Psoas muscle (tissue), 8 donors: ENCODE results near the gene ASB13. TPM values are rescaled to one million over a fixed set of nuclear protein-coding genes. Genes with fewer than 3 reads are reported as not detected.

Experiments
- ATAC-seq, 4 donors: fragments of 200-7000 bp; cut with Tn5 transposase; one replicate each; pipeline ENCODE4 v1.9.1; 2020; ENCODE audit warnings: moderate library complexity in 3 of 4, mild to moderate bottlenecking in 2 of 4
- DNase-seq, 2 donors: peaks; one replicate each; pipeline ENCODE4 v3.0.0-alpha.2; 2020
- H3K27ac ChIP-seq: fragments of 200-600 bp; one replicate; pipeline ENCODE4 v1.8.0; 2022
- H3K27me3 ChIP-seq, 3 donors: fragments of 200-600 bp in 1 of 3; one replicate each; pipeline versions ENCODE4 v1.6.1 to v1.8.0; 2013 to 2022; ENCODE audit warnings: low read length in 2 of 3, mild to moderate bottlenecking in 2 of 3, moderate library complexity in 1 of 3; ENCODE audit not compliant: insufficient read depth in 3 of 3
- H3K36me3 ChIP-seq, 2 donors: fragments of 200-600 bp in 1 of 2; one replicate each; pipeline versions ENCODE4 v1.6.1 to v1.8.0; 2013 to 2022; ENCODE audit warnings: low read depth in 1 of 2, mild to moderate bottlenecking in 1 of 2, moderate library complexity in 1 of 2; ENCODE audit not compliant: insufficient read depth in 1 of 2
- H3K4me1 ChIP-seq: fragments of 200-600 bp; one replicate; pipeline ENCODE4 v1.8.0; 2022
- H3K4me3 ChIP-seq: fragments of 200-600 bp; one replicate; pipeline ENCODE4 v1.8.0; 2022; ENCODE audit warnings: mild to moderate bottlenecking
- H3K9me3 ChIP-seq: fragments of 200-600 bp; one replicate; pipeline ENCODE4 v1.8.0; 2022
- CTCF ChIP-seq: fragments of 200-600 bp; IDR thresholded peaks from one replicate; pipeline ENCODE4 v1.8.0; 2022; ENCODE audit warnings: antibody characterized with exemption
- WGBS, 3 donors: extraction: QIAGEN DNeasy Blood & Tissue Kit; methylation state at CpG; one replicate each; pipeline versions ENCODE4 v1.1.6 to v1.1.7; 2013; 5-methylcytosine and 5-hydroxymethylcytosine counted together
- intact Hi-C, 2 donors: fragments of 100-400 bp; cut with DNase I; formaldehyde crosslinking; loops; one replicate each; pipeline versions ENCODE4 v1.11.0 to v1.14.2; 2022
- polyA plus RNA-seq, 3 donors: library from polyadenylated mRNA; stranded (reverse); fragments of 200-250 nt; gene quantifications; one replicate each; pipeline ENCODE4 v1.2.3, GENCODE V29; 2013
- total RNA-seq, 4 donors: library from RNA; stranded (reverse); fragmentation: NEBNext Ultra II Directional in 2 of 4; extraction: Animal tissue kit (Norgen Biotek cat#: 25700) in 2 of 4; gene quantifications; one replicate each; pipeline versions ENCODE4 v1.2.1 to v1.2.4, GENCODE V29; 2021 to 2023
- donor health status: healthy with polysubstance abuse.
- donor health status: DM: no; HTN: no; CAD: no; lungs with moderate emphysema.
- donor health status: Bipolar disorder and iron deficiency.
- donor health status: healthy.
- donor health status: DM: yes; HTN: yes; CAD: no.
- donor health status: DM: no; HTN: no; CAD: no.
- donor health status: DM: no; HTN: no; CAD: no.
- donor health status: DM: yes; HTN: yes; CAD: no.

Gene ASB13
- total and polyA plus RNA-seq, 7 donors = 9.8 to 20.8 (median 14.2) TPM

- 79 to 89% (median 84%) methylated on average over 13 to 14 of the region's 14 CpGs for WGBS, 3 donors
- intact Hi-C loops = no loop called here
- ATAC-seq (peak; percentile 8 to 66 (median 18)), DNase-seq (no peak)
- Histone ChIP-seq H3K27ac (no peak overlapping the region), H3K36me3 (no peaks in the 10 kb centered on the region), H3K27me3 (peaks cover 0 to 1% (median 0%) of the 10 kb centered on the region in 3 donors), H3K4me1 (peaks cover 8% of the 10 kb centered on the region), H3K9me3 (no peaks in the 10 kb centered on the region), H3K4me3 (no peak overlapping the region)
- no peak for TF ChIP-seq CTCF
Observed at GRCh38 chr10:5589011-5589660, 77.3 kb downstream of the ASB13 start.

Other genes starting within 250 kb of the ASB13 start
- gene CALML5, start 167.0 kb downstream of the ASB13 start, total RNA-seq = not detected
- gene CALML5, start 167.0 kb downstream of the ASB13 start, polyA plus RNA-seq = not detected
- not detected for gene CALML3, start 141.6 kb downstream of the ASB13 start, total RNA-seq
- under 1 TPM in 1 of 3 donors, not detected in 2; 0.03 TPM for gene CALML3, start 141.6 kb downstream of the ASB13 start, polyA plus RNA-seq
- 10 to 100 TPM; 31.5 to 45.6 (median 39.0) TPM for gene TASOR2, start 18.2 kb upstream of the ASB13 start, total RNA-seq
- gene TASOR2, start 18.2 kb upstream of the ASB13 start, polyA plus RNA-seq = 10 to 100 TPM in 2 of 3 donors, 1 to 10 TPM in 1; 8.2 to 24.9 (median 12.1) TPM
- 100 to 1,000 TPM; 115 to 152 (median 118) TPM for gene GDI2, start 146.8 kb upstream of the ASB13 start, total RNA-seq
- gene GDI2, start 146.8 kb upstream of the ASB13 start, polyA plus RNA-seq = 100 to 1,000 TPM in 2 of 3 donors, 10 to 100 TPM in 1; 79.6 to 121 (median 107) TPM
- 1 to 10 TPM; 2.8 to 4.6 (median 3.2) TPM for gene ANKRD16, start 223.3 kb upstream of the ASB13 start, total RNA-seq
- gene ANKRD16, start 223.3 kb upstream of the ASB13 start, polyA plus RNA-seq = 1 to 10 TPM; 3.5 to 4.3 (median 4.0) TPM
- 10 to 100 TPM; 32.4 to 56.7 (median 39.9) TPM for gene FBH1, start 223.6 kb upstream of the ASB13 start, total RNA-seq
- gene FBH1, start 223.6 kb upstream of the ASB13 start, polyA plus RNA-seq = 10 to 100 TPM; 38.2 to 59.3 (median 54.4) TPM